Inflammatory macrophage treated with lipopolysaccharide for 1 hour (primary cell): ENCODE results near the gene PDZD2.
A peak's percentile ranks its signal among the peaks of the same experiment; 100 is the strongest.

ENCODE experiments used
- DNase-seq, 2 donors: peaks; one replicate each; pipeline ENCODE4 v3.0.0-alpha.2; 2020 to 2022

The PDZD2 gene

GRCh38 chr5:31832966-31833365, 194.0 kb downstream of the PDZD2 start:
- no peak for DNase-seq

- no peak for DNase-seq
Observed at GRCh38 chr5:31833710-31834109, 194.8 kb downstream of the PDZD2 start.

- DNase-seq, result no peak
Observed at GRCh38 chr5:31844622-31845345, 205.9 kb downstream of the PDZD2 start.

- DNase-seq, result no peak
Observed at GRCh38 chr5:31845361-31845760, 206.4 kb downstream of the PDZD2 start.

GRCh38 chr5:31846934-31847333, 208.0 kb downstream of the PDZD2 start:
- DNase-seq, result no peak

- DNase-seq, result no peak
Observed at GRCh38 chr5:31847354-31847753, 208.4 kb downstream of the PDZD2 start.

GRCh38 chr5:31850981-31851689, 212.2 kb downstream of the PDZD2 start:
- DNase-seq, result no peak

- DNase-seq, result no peak
Observed at GRCh38 chr5:31853398-31854135, 214.6 kb downstream of the PDZD2 start.

GRCh38 chr5:31854181-31855133, 215.5 kb downstream of the PDZD2 start:
- peak; percentile 6 to 60 for DNase-seq

- DNase-seq, result no peak
Observed at GRCh38 chr5:31855134-31856040, 216.5 kb downstream of the PDZD2 start.

GRCh38 chr5:31859096-31859495, 220.2 kb downstream of the PDZD2 start:
- DNase-seq, result no peak

- DNase-seq, result no peak
Observed at GRCh38 chr5:31860278-31860677, 221.3 kb downstream of the PDZD2 start.

GRCh38 chr5:31860726-31861433, 221.9 kb downstream of the PDZD2 start:
- DNase-seq, result no peak

- DNase-seq, result peak in 1 of 2 donors; percentile 28
Observed at GRCh38 chr5:31861601-31862000, 222.7 kb downstream of the PDZD2 start.

GRCh38 chr5:31863991-31864411, 225.1 kb downstream of the PDZD2 start:
- DNase-seq, result no peak

GRCh38 chr5:31866166-31866565, 227.2 kb downstream of the PDZD2 start:
- no peak for DNase-seq

- DNase-seq, result no peak
Observed at GRCh38 chr5:31867219-31867618, 228.3 kb downstream of the PDZD2 start.

- no peak for DNase-seq
Observed at GRCh38 chr5:31880449-31880848, 241.5 kb downstream of the PDZD2 start.

- DNase-seq, result no peak
Observed at GRCh38 chr5:31884896-31885295, 246.0 kb downstream of the PDZD2 start.

GRCh38 chr5:31886206-31886605, 247.3 kb downstream of the PDZD2 start:
- DNase-seq, result no peak

- DNase-seq, result no peak
Observed at GRCh38 chr5:31887556-31887955, 248.6 kb downstream of the PDZD2 start.
